Measurements from ENCODE around the gene INPP5F. TPM values are rescaled to one million over a fixed set of nuclear protein-coding genes. Genes with fewer than 3 reads are reported as not detected.

INPP5F gene
- total and polyA plus RNA-seq, 2 donors (not counting 1 experiment from before 2014, with no cell fraction given) = 11.2 to 37.5 TPM

DNA sequence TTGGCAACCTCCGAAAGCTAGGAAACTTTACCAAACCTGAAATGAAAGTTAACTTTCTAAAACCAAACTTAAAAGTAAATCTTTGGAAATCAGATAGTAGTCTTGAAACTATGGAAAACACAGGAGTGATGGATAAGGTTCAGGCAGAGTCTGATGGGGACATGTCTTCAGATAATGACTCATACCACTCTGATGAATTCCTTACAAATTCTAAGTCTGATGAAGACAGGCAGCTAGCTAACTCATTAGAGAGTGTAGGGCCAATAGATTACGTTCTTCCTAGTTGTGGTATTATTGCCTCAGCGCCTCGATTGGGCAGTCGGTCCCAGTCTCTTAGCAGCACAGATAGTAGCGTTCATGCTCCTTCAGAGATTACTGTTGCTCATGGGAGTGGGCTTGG lies 100.9 kb downstream of the INPP5F start:
- Histone ChIP-seq H2AFZ (ENCODE audit: insufficient read depth, low read depth, low read length, poor library complexity, severe bottlenecking) (no peak overlapping the region), H3K4me3 (ENCODE audit: control extremely low read depth in 1 of 5, extremely low read depth in 1 of 5, insufficient read depth in 1 of 5, low read depth in 2 of 5, low read length in 4 of 5) (no peak overlapping the region), H3K79me2 (ENCODE audit: control insufficient read depth, insufficient read depth, low read length) (no peaks in the 10 kb centered on the region), H3K27me3 (replicated peaks in 1 of 4; ENCODE audit: control extremely low read depth in 1 of 4, control insufficient read depth in 3 of 4, insufficient read depth in 4 of 4, low read length in 3 of 4) (no peaks in the 10 kb centered on the region), H3K9me3 (ENCODE audit: control extremely low read depth in 1 of 3, control insufficient read depth in 2 of 3, insufficient read depth in 1 of 3, low read length in 2 of 3) (no peaks in the 10 kb centered on the region), H3K4me1 (ENCODE audit: control insufficient read depth in 2 of 2, insufficient read depth in 2 of 2, low read length in 2 of 2) (no peaks in the 10 kb centered on the region), H3K9ac (ENCODE audit: low read length) (no peak overlapping the region), H3K36me3 (replicated peaks in 1 of 2; ENCODE audit: control extremely low read depth in 1 of 2, control insufficient read depth in 1 of 2, extremely low read depth in 1 of 2, insufficient read depth in 2 of 2, low read length in 1 of 2) (peaks cover 24 to 62% of the 10 kb centered on the region in 2 experiments), H3K27ac (ENCODE audit: low read length in 2 of 2) (no peak overlapping the region), H4K20me1 (ENCODE audit: control insufficient read depth, insufficient read depth, low read length, poor library complexity, severe bottlenecking) (no peaks in the 10 kb centered on the region), H3K4me2 (replicated peaks; ENCODE audit: low read depth, low read length, poor library complexity, severe bottlenecking) (no peak overlapping the region)
- TF ChIP-seq, protein P1, sequence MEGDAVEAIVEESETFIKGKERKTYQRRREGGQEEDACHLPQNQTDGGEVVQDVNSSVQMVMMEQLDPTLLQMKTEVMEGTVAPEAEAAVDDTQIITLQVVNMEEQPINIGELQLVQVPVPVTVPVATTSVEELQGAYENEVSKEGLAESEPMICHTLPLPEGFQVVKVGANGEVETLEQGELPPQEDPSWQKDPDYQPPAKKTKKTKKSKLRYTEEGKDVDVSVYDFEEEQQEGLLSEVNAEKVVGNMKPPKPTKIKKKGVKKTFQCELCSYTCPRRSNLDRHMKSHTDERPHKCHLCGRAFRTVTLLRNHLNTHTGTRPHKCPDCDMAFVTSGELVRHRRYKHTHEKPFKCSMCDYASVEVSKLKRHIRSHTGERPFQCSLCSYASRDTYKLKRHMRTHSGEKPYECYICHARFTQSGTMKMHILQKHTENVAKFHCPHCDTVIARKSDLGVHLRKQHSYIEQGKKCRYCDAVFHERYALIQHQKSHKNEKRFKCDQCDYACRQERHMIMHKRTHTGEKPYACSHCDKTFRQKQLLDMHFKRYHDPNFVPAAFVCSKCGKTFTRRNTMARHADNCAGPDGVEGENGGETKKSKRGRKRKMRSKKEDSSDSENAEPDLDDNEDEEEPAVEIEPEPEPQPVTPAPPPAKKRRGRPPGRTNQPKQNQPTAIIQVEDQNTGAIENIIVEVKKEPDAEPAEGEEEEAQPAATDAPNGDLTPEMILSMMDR (IDR thresholded peaks at IDR 0.05) = no peak
- TF ChIP-seq EZH2 (IDR thresholded peaks at IDR 0.05; ENCODE audit: borderline replicate concordance, insufficient read depth, low read depth, low read length, poor library complexity, severe bottlenecking) = no peak
- no peak for DNase-seq
- Mint-ChIP-seq H3K4me1 (no peaks in the 10 kb centered on the region), H3K27ac (no peak overlapping the region), H3K4me3 (no peak overlapping the region), H3K9me3 (ENCODE audit: insufficient read depth) (no peaks in the 10 kb centered on the region), H3K27me3 (no peaks in the 10 kb centered on the region)
- 100% methylated on average over 5 of the region's 6 CpGs for WGBS (ENCODE audit: insufficient coverage)
- ChIA-PET CTCF (no interaction called here), POLR2A (no interaction called here)
- no peak for ATAC-seq (ENCODE audit: low read depth)
- intact Hi-C loops (cut with micrococcal nuclease) = no loop called here

DNA sequence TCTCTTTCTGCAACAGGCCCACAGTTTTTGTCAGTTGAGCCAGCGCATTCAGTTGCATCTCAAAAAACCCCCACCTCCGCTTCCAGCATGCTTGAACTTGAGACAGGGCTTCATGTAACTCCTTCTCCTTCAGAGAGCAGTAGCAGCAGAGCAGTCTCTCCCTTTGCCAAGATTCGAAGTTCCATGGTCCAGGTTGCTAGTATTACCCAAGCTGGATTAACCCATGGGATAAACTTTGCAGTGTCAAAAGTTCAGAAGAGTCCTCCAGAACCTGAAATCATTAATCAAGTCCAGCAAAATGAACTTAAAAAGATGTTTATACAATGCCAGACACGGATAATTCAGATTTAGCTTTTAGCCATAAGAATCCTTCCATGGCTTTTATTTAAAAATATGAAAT lies 101.6 kb downstream of the INPP5F start:
- Histone ChIP-seq H4K20me1 (ENCODE audit: control insufficient read depth, insufficient read depth, low read length, poor library complexity, severe bottlenecking) (no peaks in the 10 kb centered on the region), H3K9ac (ENCODE audit: low read length) (no peak overlapping the region), H3K9me3 (ENCODE audit: control extremely low read depth in 1 of 3, control insufficient read depth in 2 of 3, insufficient read depth in 1 of 3, low read length in 2 of 3) (no peaks in the 10 kb centered on the region), H3K36me3 (replicated peaks in 1 of 2; ENCODE audit: control extremely low read depth in 1 of 2, control insufficient read depth in 1 of 2, extremely low read depth in 1 of 2, insufficient read depth in 2 of 2, low read length in 1 of 2) (peaks cover 30 to 64% of the 10 kb centered on the region in 2 experiments), H3K4me2 (replicated peaks; ENCODE audit: low read depth, low read length, poor library complexity, severe bottlenecking) (no peak overlapping the region), H2AFZ (ENCODE audit: insufficient read depth, low read depth, low read length, poor library complexity, severe bottlenecking) (no peak overlapping the region), H3K27me3 (replicated peaks in 1 of 4; ENCODE audit: control extremely low read depth in 1 of 4, control insufficient read depth in 3 of 4, insufficient read depth in 4 of 4, low read length in 3 of 4) (no peaks in the 10 kb centered on the region), H3K4me3 (ENCODE audit: control extremely low read depth in 1 of 5, extremely low read depth in 1 of 5, insufficient read depth in 1 of 5, low read depth in 2 of 5, low read length in 4 of 5) (no peak overlapping the region), H3K27ac (ENCODE audit: low read length in 2 of 2) (no peak overlapping the region), H3K4me1 (ENCODE audit: control insufficient read depth in 2 of 2, insufficient read depth in 2 of 2, low read length in 2 of 2) (no peaks in the 10 kb centered on the region), H3K79me2 (ENCODE audit: control insufficient read depth, insufficient read depth, low read length) (no peaks in the 10 kb centered on the region)
- intact Hi-C loops (cut with micrococcal nuclease) = no loop called here
- POLR2A ChIA-PET = no interaction called here
- no peaks in the 10 kb centered on the region for H3K9me3 Mint-ChIP-seq (ENCODE audit: insufficient read depth)
- H3K27me3 Mint-ChIP-seq = no peaks in the 10 kb centered on the region
- no peak overlapping the region for H3K27ac Mint-ChIP-seq
- H3K4me1 Mint-ChIP-seq = no peaks in the 10 kb centered on the region
- TF ChIP-seq, protein P1 (IDR thresholded peaks at IDR 0.05) = no peak
- no peak for TF ChIP-seq EZH2 (IDR thresholded peaks at IDR 0.05; ENCODE audit: borderline replicate concordance, insufficient read depth, low read depth, low read length, poor library complexity, severe bottlenecking)
- no peak for ATAC-seq (ENCODE audit: low read depth)
- WGBS (ENCODE audit: insufficient coverage) = 100% methylated on average over 3 of the region's 4 CpGs
- DNase-seq = no peak
- no peak overlapping the region for H3K4me3 Mint-ChIP-seq
- CTCF ChIA-PET = interaction anchor here (2.1 kb wide), 1 partner anchor 77 kb away, joined by 7 read pairs; no protein-coding TSS in a partner anchor

Data from B cell (primary cell).